Left lung (tissue), 10 donors: ENCODE measurements around the gene KLK8. TPM values are rescaled to one million over a fixed set of nuclear protein-coding genes. Genes with fewer than 3 reads are reported as not detected.

Experiments used
- ATAC-seq: fragments of 200-7000 bp; cut with Tn5 transposase; one replicate; pipeline ENCODE4 v1.9.1; 2020; ENCODE audit warnings: moderate library complexity
- DNase-seq, 4 donors: peaks; one replicate each; pipeline ENCODE4 v3.0.0-alpha.2; 2013 to 2020
- H3K27ac ChIP-seq, 2 donors: fragments of 200-600 bp; sonication (generic) in 1 of 2; one replicate each; pipeline versions ENCODE4 v1.5.0 to v1.8.0; 2020 to 2021
- H3K27me3 ChIP-seq, 2 donors: fragments of 200-600 bp; sonication (generic) in 1 of 2; one replicate each; pipeline versions ENCODE4 v1.5.0 to v1.8.0; 2020 to 2021
- H3K36me3 ChIP-seq, 2 donors: fragments of 200-600 bp; sonication (generic) in 1 of 2; one replicate each; pipeline versions ENCODE4 v1.5.0 to v1.8.0; 2020 to 2021
- H3K4me1 ChIP-seq, 2 donors: fragments of 200-600 bp; one replicate each; pipeline ENCODE4 v1.8.0; 2021
- H3K4me3 ChIP-seq, 2 donors: fragments of 200-600 bp; sonication (generic) in 1 of 2; one replicate each; pipeline versions ENCODE4 v1.5.0 to v1.8.0; 2020 to 2021; ENCODE audit warnings: mild to moderate bottlenecking in 1 of 2
- H3K9me3 ChIP-seq, 2 donors: fragments of 200-600 bp; sonication (generic) in 1 of 2; one replicate each; pipeline versions ENCODE4 v1.5.0 to v1.8.0; 2020 to 2021
- intact Hi-C, 2 donors: fragments of 100-400 bp; cut with DNase I; formaldehyde crosslinking; loops; one replicate each; pipeline versions ENCODE4 v1.11.2 to v1.14.2; 2022
- polyA plus RNA-seq, 6 donors: library from polyadenylated mRNA; unstranded; fragments of 120-200 nt; gene quantifications; one replicate each; pipeline ENCODE4 v1.2.1, GENCODE V29; 2013; ENCODE audit not compliant: insufficient read length in 6 of 6
- total RNA-seq, 2 donors: library from RNA; stranded (reverse); fragmentation: NEBNext Ultra II Directional; extraction: Animal tissue kit (Norgen Biotek cat#: 25700); gene quantifications; one replicate each; pipeline ENCODE4 v1.2.1, GENCODE V29; 2021
- TF ChIP-seq, protein P1 (sequence below), 2 donors: fragments of 200-600 bp; sonication (generic) in 1 of 2; IDR thresholded peaks; one replicate each; pipeline versions ENCODE4 v1.5.0 to v1.8.0; 2021; ENCODE audit warnings: antibody characterized with exemption in 2 of 2
- donor health status: DM: no; HTN: yes; CAD: no.
- donor health status: DM: no; HTN: no; CAD: no.

The KLK8 gene
- total and polyA plus RNA-seq, 8 donors: 0.24 TPM; not detected in 7

DNA sequence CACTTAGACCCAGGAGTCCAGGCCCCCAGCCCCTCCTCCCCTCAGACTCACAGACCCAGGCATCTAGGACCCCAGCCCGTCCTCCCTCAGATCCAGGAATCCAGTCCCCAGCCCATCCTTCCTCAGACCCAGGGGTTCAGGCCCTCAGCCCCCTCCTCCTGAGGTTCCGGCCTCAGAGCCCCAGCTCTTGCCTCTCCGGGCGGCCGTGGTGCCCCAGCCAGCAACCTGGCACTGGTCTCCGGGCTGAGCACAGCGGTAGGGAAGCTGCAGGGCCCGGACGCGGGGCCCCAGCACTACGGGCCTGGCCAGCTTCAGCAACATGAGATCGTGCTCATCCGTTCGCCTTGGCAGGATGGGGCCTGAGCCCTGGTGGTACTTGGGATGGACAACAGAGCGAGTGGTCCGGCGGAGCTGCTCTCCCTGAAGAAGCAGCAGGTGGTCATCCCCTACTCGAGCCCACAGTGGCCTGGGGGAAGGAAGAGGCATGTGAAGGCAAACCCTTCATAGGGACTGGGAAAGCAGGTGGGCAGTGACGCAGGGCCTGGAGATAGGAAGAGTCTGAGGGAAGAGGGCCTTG lies 14.4 kb upstream of the KLK8 start:
- intact Hi-C loops: no loop called here
- no peak overlapping the region for H3K4me3 ChIP-seq
- peaks cover 0 to 4% of the 10 kb centered on the region in 2 donors for H3K4me1 ChIP-seq
- no peak for DNase-seq
- TF ChIP-seq, protein P1, sequence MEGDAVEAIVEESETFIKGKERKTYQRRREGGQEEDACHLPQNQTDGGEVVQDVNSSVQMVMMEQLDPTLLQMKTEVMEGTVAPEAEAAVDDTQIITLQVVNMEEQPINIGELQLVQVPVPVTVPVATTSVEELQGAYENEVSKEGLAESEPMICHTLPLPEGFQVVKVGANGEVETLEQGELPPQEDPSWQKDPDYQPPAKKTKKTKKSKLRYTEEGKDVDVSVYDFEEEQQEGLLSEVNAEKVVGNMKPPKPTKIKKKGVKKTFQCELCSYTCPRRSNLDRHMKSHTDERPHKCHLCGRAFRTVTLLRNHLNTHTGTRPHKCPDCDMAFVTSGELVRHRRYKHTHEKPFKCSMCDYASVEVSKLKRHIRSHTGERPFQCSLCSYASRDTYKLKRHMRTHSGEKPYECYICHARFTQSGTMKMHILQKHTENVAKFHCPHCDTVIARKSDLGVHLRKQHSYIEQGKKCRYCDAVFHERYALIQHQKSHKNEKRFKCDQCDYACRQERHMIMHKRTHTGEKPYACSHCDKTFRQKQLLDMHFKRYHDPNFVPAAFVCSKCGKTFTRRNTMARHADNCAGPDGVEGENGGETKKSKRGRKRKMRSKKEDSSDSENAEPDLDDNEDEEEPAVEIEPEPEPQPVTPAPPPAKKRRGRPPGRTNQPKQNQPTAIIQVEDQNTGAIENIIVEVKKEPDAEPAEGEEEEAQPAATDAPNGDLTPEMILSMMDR (IDR thresholded peaks at IDR 0.05): no peak
- no peak for ATAC-seq
- no peaks in the 10 kb centered on the region for H3K9me3 ChIP-seq
- no peak overlapping the region for H3K27ac ChIP-seq
- H3K36me3 ChIP-seq: no peaks in the 10 kb centered on the region
- H3K27me3 ChIP-seq: peaks cover 34 to 99% of the 10 kb centered on the region in 2 donors

DNA sequence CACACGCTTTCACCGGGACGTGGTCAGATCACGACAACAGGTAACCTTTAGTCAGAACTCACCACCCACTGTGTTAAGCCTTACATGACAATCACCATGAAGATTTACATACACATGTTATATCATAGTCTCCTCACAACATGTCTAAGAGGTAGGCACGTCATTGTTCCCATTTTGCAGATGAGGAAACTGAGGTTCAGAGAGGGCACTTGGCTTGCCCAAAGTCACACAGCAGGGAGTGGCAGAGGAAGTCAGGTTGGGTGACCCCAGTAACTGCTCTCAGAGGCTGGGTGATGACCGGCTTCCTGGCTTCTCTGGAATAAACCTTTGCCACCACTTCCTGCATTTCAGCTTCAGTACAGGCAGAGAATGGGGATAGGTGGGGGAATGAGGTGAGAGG lies 12.8 kb upstream of the KLK8 start:
- Histone ChIP-seq H3K9me3 (no peaks in the 10 kb centered on the region), H3K36me3 (no peaks in the 10 kb centered on the region), H3K27ac (no peak overlapping the region), H3K4me3 (no peak overlapping the region), H3K4me1 (peaks cover 0 to 4% of the 10 kb centered on the region in 2 donors), H3K27me3 (peaks cover 29 to 99% of the 10 kb centered on the region in 2 donors)
- TF ChIP-seq, protein P1 (IDR thresholded peaks at IDR 0.05): no peak
- intact Hi-C loops: no loop called here
- DNase-seq (no peak), ATAC-seq (no peak)

DNA sequence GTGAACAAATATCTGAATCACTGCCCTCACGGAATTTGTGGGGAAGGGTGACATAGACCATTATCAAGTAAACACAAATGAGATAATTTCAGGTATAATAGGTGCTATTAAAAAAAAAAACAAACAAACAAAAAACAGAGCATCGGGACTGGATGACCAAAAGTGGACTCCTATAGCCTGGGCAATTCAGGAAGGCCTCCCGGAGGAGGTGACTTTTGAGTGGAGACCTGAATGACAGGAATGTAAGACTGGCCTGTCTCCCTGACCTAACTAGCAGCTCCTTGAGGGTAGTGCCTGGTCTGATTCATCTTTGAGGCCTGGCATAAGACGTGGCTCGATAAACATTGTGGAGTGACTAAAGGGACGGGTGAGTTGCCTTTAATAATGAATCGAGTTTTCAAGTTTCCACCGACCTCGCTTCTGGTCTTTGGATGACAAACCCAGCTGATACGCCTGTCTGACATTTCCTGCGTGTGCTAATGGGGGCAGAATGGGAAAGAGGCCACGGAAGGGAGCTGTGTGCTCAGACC lies 11.3 kb upstream of the KLK8 start:
- ATAC-seq (no peak), DNase-seq (no peak)
- H3K36me3 ChIP-seq: no peaks in the 10 kb centered on the region
- H3K27me3 ChIP-seq: peaks cover 15 to 98% of the 10 kb centered on the region in 2 donors
- peaks cover 0 to 4% of the 10 kb centered on the region in 2 donors for H3K4me1 ChIP-seq
- TF ChIP-seq, protein P1 (IDR thresholded peaks at IDR 0.05): no peak
- intact Hi-C loops: no loop called here
- H3K27ac ChIP-seq: no peak overlapping the region
- no peak overlapping the region for H3K4me3 ChIP-seq
- no peaks in the 10 kb centered on the region for H3K9me3 ChIP-seq

DNA sequence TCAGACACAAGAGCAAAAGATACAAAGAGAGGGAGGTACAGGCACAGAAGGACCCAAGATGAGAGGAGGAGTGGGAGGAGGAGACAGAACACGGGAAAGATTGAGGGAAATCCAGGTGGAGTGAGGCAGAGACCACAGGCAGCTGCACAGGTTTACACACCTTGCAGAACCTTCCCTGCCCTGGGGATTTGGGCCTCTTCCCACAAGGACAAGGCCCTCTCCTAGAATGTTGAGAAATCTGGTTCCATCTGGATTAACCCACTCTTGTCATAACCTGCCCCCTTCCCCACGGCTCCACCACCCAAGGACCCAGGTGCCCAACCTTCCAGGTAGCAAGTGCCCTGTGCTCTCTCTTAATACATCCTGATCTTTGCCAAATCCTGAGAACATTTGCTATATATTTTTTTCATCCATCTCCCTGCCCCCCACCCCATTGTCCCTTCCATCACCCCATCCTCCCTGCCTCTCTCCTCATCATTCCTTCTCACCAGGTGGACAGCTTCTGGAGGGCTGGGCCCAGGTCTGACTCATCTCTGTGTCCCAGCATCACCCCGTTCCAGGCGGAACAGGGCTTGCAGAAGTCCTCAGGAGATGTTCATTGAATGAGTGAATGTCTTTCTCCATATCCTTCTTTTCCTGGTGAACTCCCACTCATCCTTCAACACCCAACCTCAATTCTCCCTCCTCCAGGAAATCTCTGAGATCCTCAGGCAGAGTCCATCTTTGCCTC lies 8.8 kb upstream of the KLK8 start:
- no peak for ATAC-seq
- DNase-seq: no peak
- Histone ChIP-seq H3K4me3 (no peak overlapping the region), H3K9me3 (no peaks in the 10 kb centered on the region), H3K36me3 (no peaks in the 10 kb centered on the region), H3K4me1 (no peaks in the 10 kb centered on the region), H3K27me3 (peaks cover 0 to 96% of the 10 kb centered on the region in 2 donors), H3K27ac (no peak overlapping the region)
- TF ChIP-seq, protein P1 (IDR thresholded peaks at IDR 0.05): no peak
- intact Hi-C loops: no loop called here
